H1 (cell line): Measurements from ENCODE around the gene IGSF23. TPM values are rescaled to one million over a fixed set of nuclear protein-coding genes. Genes with fewer than 3 reads are reported as not detected.

Source experiments
- CTCF ChIA-PET: fragments of 300-600 bp; sonication (Branson Sonifier 250); formaldehyde crosslinking; loops from one replicate; lab custom pipeline; 2021; ENCODE audit not compliant: partially characterized antibody; lab: Charles Lee
- POLR2A ChIA-PET: fragments of 300-600 bp; sonication (Branson Sonifier 250); formaldehyde crosslinking; loops from one replicate; lab custom pipeline; 2021; ENCODE audit warnings: inconsistent platforms; ENCODE audit not compliant: partially characterized antibody; lab: Charles Lee
- DNase-seq, 2 experiments: peaks; one replicate each; pipeline versions ENCODE4 v3.0.0 to v3.0.0-alpha.2; 2010 to 2022; ENCODE audit warnings: low spot score in 2 of 2, low read depth in 1 of 2, mixed read lengths in 1 of 2
- FAIRE-seq: peaks from 2 replicates; lab custom pipeline; 2011; peaks lifted over from hg19 to GRCh38; lab: Jason Lieb, UNC
- H2AFZ ChIP-seq: 2 replicates; pipeline ENCODE4 v1.8.1; 2012; ENCODE audit warnings: low read length, inconsistent platforms
- H2AK5ac ChIP-seq: 2 replicates; pipeline ENCODE4 v1.6.1; 2013; ENCODE audit warnings: low read depth, low read length
- H2BK120ac ChIP-seq: replicated peaks from 2 replicates; pipeline ENCODE3; 2013; ENCODE audit warnings: low read depth, low read length, inconsistent platforms
- H2BK12ac ChIP-seq: 2 replicates; pipeline ENCODE4 v1.6.1; 2013; ENCODE audit warnings: low read depth, low read length
- H2BK15ac ChIP-seq: 2 replicates; pipeline ENCODE4 v1.6.1; 2013; ENCODE audit warnings: low read length
- H2BK20ac ChIP-seq: 2 replicates; pipeline ENCODE4 v1.6.1; 2013; ENCODE audit warnings: low read length
- H2BK5ac ChIP-seq: 2 replicates; pipeline ENCODE4 v1.6.1; 2013; ENCODE audit warnings: low read depth, low read length
- H3K14ac ChIP-seq: 2 replicates; pipeline ENCODE4 v1.6.1; 2013; ENCODE audit warnings: inconsistent platforms; ENCODE audit not compliant: insufficient read length
- H3K18ac ChIP-seq: 2 replicates; pipeline ENCODE4 v1.6.1; 2013; ENCODE audit warnings: low read length; ENCODE audit errors: extremely low read depth
- H3K23ac ChIP-seq: 2 replicates; pipeline ENCODE4 v1.6.1; 2013; ENCODE audit warnings: inconsistent platforms; ENCODE audit not compliant: insufficient read length
- H3K23me2 ChIP-seq: 2 replicates; pipeline ENCODE4 v1.6.1; 2013; ENCODE audit warnings: low read depth, low read length
- H3K27ac ChIP-seq: 2 replicates; pipeline ENCODE4 v1.6.1; 2011; ENCODE audit warnings: low read depth, low read length, inconsistent platforms
- H3K27me3 ChIP-seq, 4 experiments: replicated peaks in 1 of 4; 1 replicate in 1 of 4; 2 replicates in 3 of 4; pipeline versions ENCODE4 v1.6.1 to v1.8.1; 2011 to 2013; ENCODE audit warnings: low read length in 3 of 4, mild to moderate bottlenecking in 3 of 4, inconsistent platforms in 2 of 4, mixed read lengths in 2 of 4, moderate library complexity in 1 of 4; ENCODE audit not compliant: control insufficient read depth in 3 of 4, insufficient read depth in 3 of 4; ENCODE audit errors: extremely low read depth in 1 of 4
- H3K36me3 ChIP-seq, 4 experiments: 2 replicates each; pipeline versions ENCODE4 v1.6.1 to v1.8.1; 2011 to 2013; ENCODE audit warnings: mild to moderate bottlenecking in 4 of 4, low read length in 3 of 4, moderate library complexity in 2 of 4, control low read depth in 1 of 4, inconsistent platforms in 1 of 4; ENCODE audit not compliant: insufficient read depth in 4 of 4, control insufficient read depth in 2 of 4
- H3K4ac ChIP-seq: replicated peaks from 2 replicates; pipeline ENCODE3; 2013; ENCODE audit warnings: low read length, low read depth, mixed read lengths, inconsistent platforms; ENCODE audit not compliant: insufficient read length
- H3K4me1 ChIP-seq, 4 experiments: replicated peaks in 1 of 4; 1 replicate in 1 of 4; 2 replicates in 3 of 4; pipeline versions ENCODE4 v1.6.1 to v1.8.1; 2011 to 2013; ENCODE audit warnings: low read length in 3 of 4, inconsistent platforms in 2 of 4, mixed read lengths in 1 of 4; ENCODE audit not compliant: insufficient read depth in 4 of 4, control insufficient read depth in 3 of 4
- H3K4me2 ChIP-seq, 2 experiments: 2 replicates each; pipeline versions ENCODE4 v1.6.1 to v1.8.1; 2011 to 2013; ENCODE audit warnings: low read depth in 2 of 2, low read length in 2 of 2, control low read depth in 1 of 2, inconsistent platforms in 1 of 2, mild to moderate bottlenecking in 1 of 2; ENCODE audit not compliant: insufficient read depth in 1 of 2
- H3K4me3 ChIP-seq, 4 experiments: fragments of 200-600, 300-600 bp in 1 of 4; sonication (generic), shearing (Covaris generic), sonication (Bioruptor Twin) in 1 of 4; 2 replicates each; pipeline versions ENCODE4 v1.5.1 to v1.8.1; 2011 to 2016; ENCODE audit warnings: low read length in 4 of 4, low read depth in 3 of 4, control low read depth in 2 of 4, inconsistent platforms in 2 of 4, mild to moderate bottlenecking in 2 of 4, mixed read lengths in 1 of 4, moderate library complexity in 1 of 4; ENCODE audit not compliant: insufficient read depth in 2 of 4; ENCODE audit errors: extremely low read depth in 1 of 4
- H3K56ac ChIP-seq: replicated peaks from 2 replicates; pipeline ENCODE3; 2013; ENCODE audit warnings: low read depth, mild to moderate bottlenecking, mixed read lengths, low read length, inconsistent platforms; ENCODE audit not compliant: insufficient read length
- H3K79me1 ChIP-seq: 2 replicates; pipeline ENCODE4 v1.6.1; 2013; ENCODE audit warnings: low read depth, low read length, control low read depth
- H3K79me2 ChIP-seq, 2 experiments: 2 replicates each; pipeline versions ENCODE4 v1.6.1 to v1.8.1; 2012 to 2013; ENCODE audit warnings: low read length in 2 of 2, mild to moderate bottlenecking in 2 of 2, inconsistent platforms in 1 of 2; ENCODE audit not compliant: insufficient read depth in 2 of 2, control insufficient read depth in 1 of 2
- H3K9ac ChIP-seq, 4 experiments: replicated peaks in 1 of 4; 1 replicate in 1 of 4; 2 replicates in 3 of 4; pipeline versions ENCODE4 v1.6.1 to v1.8.1; 2011 to 2013; ENCODE audit warnings: low read depth in 3 of 4, low read length in 3 of 4, control low read depth in 2 of 4, mild to moderate bottlenecking in 2 of 4, moderate library complexity in 2 of 4, inconsistent platforms in 1 of 4; ENCODE audit errors: extremely low read depth in 1 of 4
- H3K9me3 ChIP-seq, 2 experiments: 2 replicates each; pipeline versions ENCODE4 v1.6.1 to v1.8.1; 2012 to 2013; ENCODE audit warnings: mild to moderate bottlenecking in 2 of 2, moderate library complexity in 2 of 2, control low read depth in 1 of 2, inconsistent platforms in 1 of 2, low read depth in 1 of 2, low read length in 1 of 2, mixed read lengths in 1 of 2; ENCODE audit not compliant: insufficient read depth in 2 of 2
- H4K20me1 ChIP-seq, 2 experiments: replicated peaks in 1 of 2; 2 replicates each; pipeline versions ENCODE3 to v1.8.1; 2011 to 2013; ENCODE audit warnings: inconsistent platforms in 2 of 2, low read length in 2 of 2, mild to moderate bottlenecking in 1 of 2; ENCODE audit not compliant: insufficient read depth in 2 of 2, control insufficient read depth in 1 of 2
- H4K5ac ChIP-seq: 2 replicates; pipeline ENCODE4 v1.6.1; 2013; ENCODE audit warnings: low read length, low read depth, mixed read lengths, inconsistent platforms; ENCODE audit not compliant: insufficient read length
- H4K8ac ChIP-seq: 2 replicates; pipeline ENCODE4 v1.8.0; 2013; ENCODE audit warnings: mild to moderate bottlenecking, moderate library complexity, low read length, inconsistent platforms; ENCODE audit not compliant: insufficient read depth; ENCODE audit errors: extremely low read depth
- H4K91ac ChIP-seq: replicated peaks from 2 replicates; pipeline ENCODE3; 2013; ENCODE audit warnings: low read length, mixed read lengths, inconsistent platforms; ENCODE audit not compliant: insufficient read length
- ASH2L ChIP-seq: fragments of 200-600, 300-600 bp; sonication (generic); IDR thresholded peaks from one replicate; pipeline ENCODE4 v1.7.1; 2017; ENCODE audit warnings: low read length
- EZH2 ChIP-seq: fragments of 200-600 bp; sonication (generic); IDR thresholded peaks from 2 replicates; pipeline ENCODE4 v1.7.1; 2012; ENCODE audit warnings: low read depth, mild to moderate bottlenecking, moderate library complexity, low read length, inconsistent platforms; ENCODE audit not compliant: severe bottlenecking
- HDAC6 ChIP-seq: IDR thresholded peaks from one replicate; pipeline ENCODE4 v1.7.1; 2012; ENCODE audit warnings: low read depth, mild to moderate bottlenecking, inconsistent platforms, low read length, moderate library complexity
- JUN ChIP-seq: IDR thresholded peaks from 2 replicates; pipeline ENCODE4 v1.6.1; 2011; ENCODE audit warnings: low read depth, mild to moderate bottlenecking, improper control_type of control experiment, low read length
- MAX ChIP-seq: IDR thresholded peaks from 2 replicates; pipeline ENCODE4 v1.6.1; 2012; ENCODE audit warnings: inconsistent platforms
- PHF8 ChIP-seq: fragments of 200-600 bp; sonication (generic); conservative IDR thresholded peaks from 2 replicates; pipeline ENCODE4 v1.7.1; 2012; ENCODE audit warnings: low read depth, mild to moderate bottlenecking, inconsistent platforms, low read length, moderate library complexity
- SP4 ChIP-seq: IDR thresholded peaks from 2 replicates; pipeline ENCODE4 v1.6.1; 2012; ENCODE audit warnings: low read length, inconsistent platforms
- TAF1 ChIP-seq: IDR thresholded peaks from 2 replicates; pipeline ENCODE4 v1.6.1; 2011; ENCODE audit warnings: mild to moderate bottlenecking, low read depth, low read length
- TAF7 ChIP-seq: optimal IDR thresholded peaks from 2 replicates; pipeline ENCODE3; 2011; ENCODE audit warnings: low read depth, mild to moderate bottlenecking, inconsistent platforms, low read length, moderate library complexity, borderline replicate concordance
- TEAD4 ChIP-seq: IDR thresholded peaks from 2 replicates; pipeline ENCODE4 v1.6.1; 2012; ENCODE audit warnings: low read depth, low read length, inconsistent platforms, mixed read lengths
- YY1 ChIP-seq: IDR thresholded peaks from 2 replicates; pipeline ENCODE4 v1.6.1; 2011; ENCODE audit warnings: low read depth, mild to moderate bottlenecking, low read length
- ZNF274 ChIP-seq: IDR thresholded peaks from 2 replicates; pipeline ENCODE4 v1.7.0; 2012; ENCODE audit warnings: low read length, borderline replicate concordance; ENCODE audit errors: extremely low read depth
- WGBS, 2 experiments: shearing (Covaris generic) in 1 of 2; methylation state at CpG; one replicate each; pipeline versions ENCODE4 v1.1.6 to v1.1.7; 2013 to 2015; ENCODE audit warnings: low lambda C conversion rate in 2 of 2, mixed read lengths in 2 of 2, inconsistent platforms in 1 of 2, low coverage in 1 of 2, missing lambda C conversion rate in 1 of 2; ENCODE audit not compliant: insufficient replicate concordance in 2 of 2, insufficient coverage in 1 of 2, insufficient read length in 1 of 2; ENCODE audit errors: extremely low coverage in 1 of 2, missing lambda C conversion rate in 1 of 2; 5-methylcytosine and 5-hydroxymethylcytosine counted together
- polyA plus RNA-seq, 7 experiments: library from polyadenylated mRNA; depleted of rRNA in 3 of 7; stranded (reverse) in 5 of 7; unstranded in 2 of 7; fragments of >200 nt in 5 of 7; fragments of 200-250 nt in 2 of 7; gene quantifications; 1 replicate in 5 of 7; 2 replicates in 1 of 7; 4 replicates in 1 of 7; pipeline versions ENCODE4 v1.2.1 to v1.2.3, GENCODE V29; 2011 to 2013; ENCODE audit warnings: missing spikeins in 2 of 7, mixed read lengths in 2 of 7
- total RNA-seq: library from RNA; stranded (reverse); fragmentation: NEBNext Ultra II Directional; extraction: Animal tissue kit (Norgen Biotek cat#: 25700); gene quantifications from 2 replicates; pipeline ENCODE4 v1.2.1, GENCODE V29; 2021

Gene IGSF23
- total and polyA plus RNA-seq, 2 of the 8 experiments (the other 6 are each of a cell fraction or from before 2014, with no cell fraction given), result not detected

GRCh38 chr19:44588771-44589112 is 24.6 kb upstream of the IGSF23 start:
- no peak overlapping the region for H2BK5ac ChIP-seq
- H3K4me3 ChIP-seq, result no peak overlapping the region
- peaks cover 4 to 7% of the 10 kb centered on the region in 2 experiments; a peak in 3 of 4 replicates for H3K9me3 ChIP-seq
- no peak overlapping the region for H2BK15ac ChIP-seq
- H4K91ac ChIP-seq, result no peak overlapping the region
- no peak overlapping the region for H2BK120ac ChIP-seq
- no peak overlapping the region for H2BK12ac ChIP-seq
- POLR2A ChIA-PET, result no interaction called here
- CTCF ChIA-PET, result interaction anchor here (0.5 to 6.5 kb wide), 11 partner anchors 10 to 934 kb away, joined by 3 to 37 read pairs (median 4); no protein-coding TSS in a partner anchor
- H3K4me1 ChIP-seq, result peaks cover 0 to 2% (median under 1%) of the 10 kb centered on the region in 4 experiments; a peak in 3 of 7 replicates
- WGBS, 2 experiments, result 78% methylated on average over 3 of the region's 3 CpGs; no CpG with 5 or more reads in 1 of the 2 experiments
- DNase-seq (no peak), FAIRE-seq (no peak)
- H3K4ac ChIP-seq, result no peak overlapping the region
- no peak overlapping the region for H2BK20ac ChIP-seq
- no peak overlapping the region for H3K56ac ChIP-seq
- TF ChIP-seq PHF8, result no peak
- TF ChIP-seq SP4, result no peak
- no peak for TF ChIP-seq TAF1
- TF ChIP-seq ZNF274, result no peak
- TF ChIP-seq ASH2L, result no peak
- TF ChIP-seq TAF7, result no peak
- TF ChIP-seq MAX, result no peak
- no peak for TF ChIP-seq HDAC6
- no peak for TF ChIP-seq TEAD4
- no peak for TF ChIP-seq EZH2
- TF ChIP-seq JUN, result no peak
- no peak for TF ChIP-seq YY1
- H3K27ac ChIP-seq, result no peak overlapping the region
- no peak overlapping the region for H4K8ac ChIP-seq
- no peaks in the 10 kb centered on the region for H3K23me2 ChIP-seq
- H3K23ac ChIP-seq, result no peak overlapping the region
- H3K79me1 ChIP-seq, result no peaks in the 10 kb centered on the region
- no peak overlapping the region for H4K5ac ChIP-seq
- no peaks in the 10 kb centered on the region for H3K27me3 ChIP-seq
- no peak overlapping the region for H3K14ac ChIP-seq
- no peak overlapping the region for H2AK5ac ChIP-seq
- H2AFZ ChIP-seq, result no peak overlapping the region
- no peak overlapping the region for H3K4me2 ChIP-seq
- H4K20me1 ChIP-seq, result no peaks in the 10 kb centered on the region
- no peak overlapping the region for H3K9ac ChIP-seq
- H3K18ac ChIP-seq, result no peak overlapping the region
- H3K79me2 ChIP-seq, result no peaks in the 10 kb centered on the region
- H3K36me3 ChIP-seq, result no peaks in the 10 kb centered on the region
